NT2/D1 (cell line): ENCODE results near the gene ATN1.

ENCODE experiments used
- YY1 ChIP-seq: IDR thresholded peaks from 2 replicates; pipeline ENCODE4 v1.6.1; 2011; ENCODE audit not compliant: insufficient read length, insufficient read depth
- ZNF274 ChIP-seq: IDR thresholded peaks from 2 replicates; pipeline ENCODE4 v1.6.1; 2011; ENCODE audit warnings: mild to moderate bottlenecking, low read depth, low read length

DNA sequence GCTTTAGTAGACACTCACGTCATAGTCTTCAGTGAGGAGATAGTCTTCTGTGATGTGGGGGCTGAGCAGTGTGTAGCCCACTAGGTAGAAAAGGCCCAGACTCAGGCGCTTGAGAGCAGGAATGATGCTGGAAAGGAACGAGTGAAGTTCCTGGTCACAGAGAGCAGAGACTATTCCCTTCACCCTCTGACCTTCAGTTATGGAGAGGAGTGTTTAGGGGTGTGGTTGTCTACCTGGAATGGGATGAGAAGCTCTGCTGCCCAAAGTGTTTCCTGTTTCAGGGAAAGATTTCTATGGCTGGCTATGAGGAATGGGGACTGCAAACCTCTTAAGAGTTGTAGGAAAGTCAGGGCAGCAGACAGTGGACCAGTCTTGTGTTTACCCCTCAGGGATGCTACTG is 51.7 kb downstream of the ATN1 start:
- TF ChIP-seq ZNF274 (no peak), YY1 (no peak)
